ENCODE results near the gene PHACTR1.
A peak's percentile ranks its signal among the peaks of the same experiment; 100 is the strongest.

Gene PHACTR1

DNA sequence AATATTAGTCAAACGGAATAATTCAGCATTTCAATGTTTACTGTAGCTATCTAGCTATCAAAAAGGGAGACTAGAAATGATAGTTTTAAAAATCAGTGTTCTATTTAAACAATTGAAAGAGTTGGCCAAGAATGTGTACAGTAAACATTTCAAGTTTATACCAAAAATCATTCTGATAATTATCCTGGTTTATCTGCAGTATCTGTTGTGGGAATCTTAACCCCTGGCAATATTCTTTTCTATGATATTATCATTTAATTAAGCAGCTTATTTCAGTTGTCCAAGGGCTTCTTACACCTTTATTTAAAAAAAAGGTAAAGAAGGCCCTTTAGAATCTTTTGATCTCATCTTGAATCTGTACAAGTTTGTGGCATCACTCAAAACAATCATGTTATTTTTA lies 125.1 kb downstream of the PHACTR1 start:
- H3K4me3 ChIP-seq (ENCODE audit: low read depth, low read length) = no peak overlapping the region
- DNase-seq (ENCODE audit: low read depth) = no peak

- no peak overlapping the region for H3K4me3 ChIP-seq (ENCODE audit: low read depth, low read length)
- DNase-seq (ENCODE audit: low read depth) = no peak
Observed at GRCh38 chr6:12842114-12842513, 125.5 kb downstream of the PHACTR1 start.

GRCh38 chr6:12842658-12843057 lies 126.1 kb downstream of the PHACTR1 start:
- no peak overlapping the region for H3K4me3 ChIP-seq (ENCODE audit: low read depth, low read length)
- DNase-seq (ENCODE audit: low read depth) = no peak

GRCh38 chr6:12844284-12845223 lies 128.0 kb downstream of the PHACTR1 start:
- DNase-seq (ENCODE audit: low read depth) = no peak

DNA sequence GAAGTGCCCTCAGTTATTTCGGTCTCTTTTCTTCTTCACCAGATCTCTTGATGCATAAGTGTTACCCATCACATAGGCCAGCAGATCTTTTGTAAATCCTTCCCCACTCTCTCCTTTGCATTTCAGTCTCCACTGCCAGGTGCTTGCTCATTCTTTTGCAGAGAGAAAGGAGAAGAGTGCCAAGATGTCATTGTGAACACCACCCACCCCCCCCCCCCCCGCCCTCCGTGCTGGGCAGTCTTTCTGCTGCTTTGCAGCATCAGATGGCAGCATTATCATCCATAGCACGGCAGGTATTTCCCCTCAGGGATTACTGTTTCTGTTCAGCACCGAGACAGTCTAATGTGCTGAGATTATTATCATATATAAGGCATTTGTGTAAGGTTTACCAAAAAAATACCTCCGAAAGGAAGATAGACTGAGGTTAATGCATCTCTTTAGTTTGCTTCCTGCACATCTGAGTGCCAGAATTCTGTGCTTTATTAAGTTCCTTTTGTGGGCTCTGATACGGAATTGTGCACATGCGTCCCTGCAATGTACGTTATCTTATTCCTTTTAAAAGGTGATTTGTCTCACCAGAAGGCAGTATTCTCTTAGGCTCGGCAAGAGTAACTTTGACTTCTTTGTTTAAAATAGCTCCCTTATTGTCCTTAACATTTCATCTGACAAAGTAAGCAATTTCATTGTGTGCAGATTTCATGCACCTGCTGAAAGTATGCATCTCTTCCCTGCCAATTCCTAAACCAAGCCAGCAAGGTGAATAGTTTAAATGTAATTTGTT lies 128.8 kb downstream of the PHACTR1 start:
- no peak for DNase-seq (ENCODE audit: low read depth)
- H3K4me3 ChIP-seq (ENCODE audit: low read depth, low read length) = no peak overlapping the region

More at GRCh38 chr6:12844284-12845223, 128.0 kb downstream of the PHACTR1 start:
- H3K4me3 ChIP-seq (ENCODE audit: low read depth, low read length) = no peak overlapping the region

DNA sequence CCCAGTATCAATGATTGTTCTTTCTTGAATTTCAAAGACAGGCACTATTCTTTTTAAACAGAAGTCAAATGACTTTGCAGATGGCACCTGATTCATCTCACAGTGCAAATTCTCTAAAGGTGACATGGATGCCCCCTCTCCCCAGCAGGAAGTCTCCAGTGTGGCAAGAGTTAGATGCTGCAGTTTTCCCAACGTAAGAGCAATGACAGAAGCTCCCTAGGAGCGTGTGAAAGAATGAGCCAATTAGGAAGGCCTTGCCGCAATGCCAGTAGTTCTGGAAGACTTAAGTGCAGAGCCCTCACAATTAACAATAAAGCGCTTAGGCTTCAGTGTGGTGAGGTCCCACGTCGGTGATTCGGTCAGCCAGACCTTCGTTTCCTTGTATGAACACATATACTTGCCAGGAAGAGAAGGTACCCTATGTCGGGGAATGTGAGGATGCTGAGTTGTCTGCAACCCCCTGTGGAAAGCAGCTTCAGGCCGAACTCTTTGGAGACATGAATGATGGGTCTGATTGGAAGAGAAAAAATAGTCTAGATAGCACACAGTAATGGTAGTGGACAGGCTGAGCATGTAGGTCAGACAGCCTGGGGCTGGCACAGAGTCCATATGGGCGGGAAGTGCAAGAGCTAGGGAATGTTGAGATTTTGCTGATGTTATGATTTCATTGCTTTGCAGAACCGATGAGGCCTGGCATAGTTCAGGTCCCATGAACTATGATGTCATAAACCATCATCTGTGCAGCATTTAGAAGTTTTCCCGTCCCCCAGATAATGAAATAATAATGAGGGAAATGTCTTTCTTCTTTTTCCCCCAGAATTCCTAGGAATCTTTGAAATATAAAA lies 132.6 kb downstream of the PHACTR1 start:
- DNase-seq (ENCODE audit: low read depth) = peak; percentile 8
- no peak overlapping the region for H3K4me3 ChIP-seq (ENCODE audit: low read depth, low read length)

- no peak overlapping the region for H3K4me3 ChIP-seq (ENCODE audit: low read depth, low read length)
- DNase-seq (ENCODE audit: low read depth) = no peak
Observed at GRCh38 chr6:12849809-12850198, 133.2 kb downstream of the PHACTR1 start.

- H3K4me3 ChIP-seq (ENCODE audit: low read depth, low read length) = no peak overlapping the region
- DNase-seq (ENCODE audit: low read depth) = no peak
Observed at GRCh38 chr6:12851123-12851695, 134.6 kb downstream of the PHACTR1 start.

DNA sequence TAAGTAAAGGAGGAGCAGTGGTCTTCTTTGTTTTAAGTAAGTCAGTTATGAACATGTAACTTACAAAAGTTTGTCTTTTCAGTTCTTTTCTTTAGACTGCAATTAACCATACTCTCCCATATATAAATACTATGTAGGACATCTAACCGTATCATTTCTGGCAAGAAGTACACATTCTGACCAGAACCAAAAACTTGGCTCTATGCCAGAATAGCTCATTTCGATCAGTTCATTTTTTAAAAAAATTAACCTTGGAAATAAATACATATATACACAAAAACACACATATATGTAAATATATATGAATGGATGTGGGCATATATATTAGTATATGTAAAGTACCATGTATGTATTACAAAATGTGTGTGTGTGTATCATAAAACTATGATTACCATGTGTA lies 145.0 kb downstream of the PHACTR1 start:
- no peak overlapping the region for H3K4me3 ChIP-seq (ENCODE audit: low read depth, low read length)
- no peak for DNase-seq (ENCODE audit: low read depth)

DNA sequence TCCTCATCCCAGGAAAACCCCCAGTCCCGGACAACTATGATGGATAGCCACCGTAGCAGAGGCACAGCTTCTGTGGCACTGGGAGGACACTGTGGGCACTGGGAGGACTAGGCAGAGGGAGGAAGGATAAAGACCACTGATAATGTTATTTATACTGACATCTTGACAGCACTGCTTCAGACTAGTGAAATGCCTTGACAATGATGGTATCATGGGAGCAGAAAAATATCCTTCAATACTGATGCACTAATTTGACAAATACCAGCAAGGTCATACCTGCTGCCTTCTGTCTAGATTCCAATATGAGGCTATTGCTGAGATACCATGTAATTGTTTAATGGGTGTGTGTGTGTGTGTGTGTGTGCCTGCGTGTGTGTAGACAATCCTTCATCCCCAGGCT lies 148.6 kb downstream of the PHACTR1 start:
- no peak for DNase-seq (ENCODE audit: low read depth)

GRCh38 chr6:12865671-12866181 lies 149.2 kb downstream of the PHACTR1 start:
- DNase-seq (ENCODE audit: low read depth) = no peak
- no peak overlapping the region for H3K4me3 ChIP-seq (ENCODE audit: low read depth, low read length)

More for the DNA sequence above, 148.6 kb downstream of the PHACTR1 start:
- H3K4me3 ChIP-seq (ENCODE audit: low read depth, low read length) = no peak overlapping the region

DNA sequence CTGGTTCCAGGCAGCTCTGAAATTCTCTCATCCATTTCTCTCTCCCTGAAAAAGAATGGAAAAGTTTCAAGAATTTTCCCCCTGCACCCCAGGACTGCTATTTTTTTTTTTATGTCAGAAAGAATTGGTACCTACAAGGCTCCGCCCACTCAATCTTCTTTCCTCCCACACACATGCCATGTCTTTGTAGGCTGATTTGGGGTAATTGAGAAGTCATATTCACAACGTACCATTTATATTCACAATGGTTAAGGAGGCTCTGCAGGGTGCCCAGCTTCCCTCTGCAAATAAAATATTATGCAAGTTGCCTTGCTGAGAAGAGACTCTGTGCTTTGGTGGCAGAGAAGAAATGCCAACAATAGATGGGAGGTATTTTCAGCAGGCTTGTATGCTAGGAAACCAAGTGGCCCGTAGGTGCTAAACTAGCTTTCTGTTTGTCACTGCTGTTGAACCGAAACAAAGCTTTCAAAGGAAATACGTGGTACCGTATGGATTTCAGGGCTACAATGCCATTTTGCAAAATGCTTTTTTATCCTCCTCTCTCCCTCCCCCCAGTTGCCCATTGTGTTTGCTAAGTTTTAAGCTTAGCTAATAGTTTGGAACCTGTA lies 150.0 kb downstream of the PHACTR1 start:
- no peak for DNase-seq (ENCODE audit: low read depth)
- no peak overlapping the region for H3K4me3 ChIP-seq (ENCODE audit: low read depth, low read length)

GRCh38 chr6:12869816-12870432 lies 153.4 kb downstream of the PHACTR1 start:
- no peak for DNase-seq (ENCODE audit: low read depth)

DNA sequence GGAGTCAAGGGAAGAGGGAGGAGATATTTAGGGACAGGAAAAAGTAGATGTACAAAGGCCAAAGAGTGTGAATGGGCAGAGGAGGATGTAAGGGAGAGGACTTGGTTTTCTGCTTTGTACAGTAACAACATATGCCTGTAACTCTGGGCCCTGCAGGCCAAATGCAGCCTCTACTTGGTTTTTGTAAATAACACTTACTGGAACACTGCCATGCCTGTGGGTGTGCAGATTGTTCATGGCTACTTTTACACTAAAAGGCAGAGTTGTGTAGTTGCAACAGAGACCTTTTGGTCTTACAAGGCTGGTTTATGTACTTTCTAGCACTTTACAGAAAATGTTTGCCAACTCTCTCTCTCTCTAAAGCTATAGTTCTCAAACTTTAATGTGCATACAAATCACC lies 157.1 kb downstream of the PHACTR1 start:
- H3K4me3 ChIP-seq (ENCODE audit: low read depth, low read length) = no peak overlapping the region
- peak; percentile 25 for DNase-seq (ENCODE audit: low read depth)

More at GRCh38 chr6:12869816-12870432, 153.4 kb downstream of the PHACTR1 start:
- H3K4me3 ChIP-seq (ENCODE audit: low read depth, low read length) = no peak overlapping the region

- peak; percentile 37 for DNase-seq (ENCODE audit: low read depth)
- no peak overlapping the region for H3K4me3 ChIP-seq (ENCODE audit: low read depth, low read length)
Observed at GRCh38 chr6:12875051-12875450, 158.5 kb downstream of the PHACTR1 start.

GRCh38 chr6:12878741-12879140 lies 162.2 kb downstream of the PHACTR1 start:
- H3K4me3 ChIP-seq (ENCODE audit: low read depth, low read length) = no peak overlapping the region
- DNase-seq (ENCODE audit: low read depth) = no peak

- DNase-seq (ENCODE audit: low read depth) = no peak
Observed at GRCh38 chr6:12882761-12883290, 166.3 kb downstream of the PHACTR1 start.

GRCh38 chr6:12884983-12885382 lies 168.4 kb downstream of the PHACTR1 start:
- DNase-seq (ENCODE audit: low read depth) = no peak
- no peak overlapping the region for H3K4me3 ChIP-seq (ENCODE audit: low read depth, low read length)

More at GRCh38 chr6:12882761-12883290, 166.3 kb downstream of the PHACTR1 start:
- H3K4me3 ChIP-seq (ENCODE audit: low read depth, low read length) = no peak overlapping the region
